Fibroblast of pulmonary artery (primary cell): ENCODE results near the gene CX3CR1.

Source experiments
- DNase-seq: peaks from one replicate; pipeline ENCODE4 v3.0.0-alpha.2; 2010; ENCODE audit warnings: low read depth
- H3K4me3 ChIP-seq: replicated peaks from 2 replicates; pipeline ENCODE4 v1.5.1; 2011; ENCODE audit warnings: low read depth, mild to moderate bottlenecking, control low read depth, low read length, moderate library complexity
- CTCF ChIP-seq: IDR thresholded peaks from 2 replicates; pipeline ENCODE4 v1.5.1; 2011; ENCODE audit warnings: mild to moderate bottlenecking, control low read depth, low read length, inconsistent platforms; ENCODE audit errors: missing control alignments

Gene CX3CR1

GRCh38 chr3:39268549-39268900 is 11.3 kb downstream of the CX3CR1 start:
- DNase-seq: no peak
- TF ChIP-seq CTCF: no peak
- no peak overlapping the region for H3K4me3 ChIP-seq

- H3K4me3 ChIP-seq: no peak overlapping the region
- no peak for DNase-seq
- TF ChIP-seq CTCF: no peak
These were observed 11.9 kb downstream of the CX3CR1 start for GRCh38 chr3:39267631-39268548.

- DNase-seq: no peak
- TF ChIP-seq CTCF: no peak
- no peak overlapping the region for H3K4me3 ChIP-seq
These were observed 15.8 kb downstream of the CX3CR1 start for GRCh38 chr3:39264053-39264452.

- no peak for TF ChIP-seq CTCF
- DNase-seq: no peak
- H3K4me3 ChIP-seq: no peak overlapping the region
These were observed 16.3 kb downstream of the CX3CR1 start for GRCh38 chr3:39263576-39263975.

GRCh38 chr3:39262846-39263245 is 17.0 kb downstream of the CX3CR1 start:
- no peak for DNase-seq
- H3K4me3 ChIP-seq: no peak overlapping the region
- no peak for TF ChIP-seq CTCF

GRCh38 chr3:39261726-39262125 is 18.1 kb downstream of the CX3CR1 start:
- no peak for DNase-seq
- no peak for TF ChIP-seq CTCF
- no peak overlapping the region for H3K4me3 ChIP-seq

- H3K4me3 ChIP-seq: no peak overlapping the region
- DNase-seq: peak; percentile 94
- TF ChIP-seq CTCF: peak; percentile 56
These were observed 18.9 kb downstream of the CX3CR1 start for GRCh38 chr3:39260957-39261356.
